Activated naive CD8-positive, alpha-beta T cell treated with anti-CD3 and anti-CD28 coated beads, Interleukin-2, amount 50 U/mL, for 24 hours (primary cell): ENCODE results near the gene TEDC2.

Experiments used
- ATAC-seq: fragments of 150-1000 bp; cut with Tn5 transposase; one replicate; pipeline ENCODE4 v1.10.0; 2021
- DNase-seq: peaks from one replicate; pipeline ENCODE4 v3.0.0; 2021
- H3K27ac Mint-ChIP-seq: one replicate; pipeline ENCODE4 v1.8.0; 2021; ENCODE audit warnings: mild to moderate bottlenecking, mixed read lengths
- H3K27me3 Mint-ChIP-seq: one replicate; pipeline ENCODE4 v1.8.0; 2021; ENCODE audit warnings: mixed read lengths
- H3K36me3 Mint-ChIP-seq: one replicate; pipeline ENCODE4 v1.8.0; 2021; ENCODE audit warnings: low read depth, mixed read lengths
- H3K4me1 Mint-ChIP-seq: one replicate; pipeline ENCODE4 v1.8.0; 2021; ENCODE audit warnings: mixed read lengths
- H3K4me3 Mint-ChIP-seq: one replicate; pipeline ENCODE4 v1.8.0; 2021; ENCODE audit warnings: mild to moderate bottlenecking, moderate library complexity, mixed read lengths
- H3K9me3 Mint-ChIP-seq: one replicate; pipeline ENCODE4 v1.8.0; 2021; ENCODE audit warnings: mixed read lengths

TEDC2 gene

GRCh38 chr16:2485811-2486507 lies 26.1 kb downstream of the TEDC2 start:
- Mint-ChIP-seq H3K4me3 (no peak overlapping the region), H3K27me3 (no peaks in the 10 kb centered on the region), H3K27ac (no peak overlapping the region), H3K4me1 (peaks cover 18% of the 10 kb centered on the region), H3K36me3 (no peaks in the 10 kb centered on the region), H3K9me3 (no peaks in the 10 kb centered on the region)
- ATAC-seq, result no peak
- DNase-seq, result no peak

- ATAC-seq (peak; percentile 94), DNase-seq (peak; percentile 77)
- Mint-ChIP-seq H3K36me3 (no peaks in the 10 kb centered on the region), H3K4me1 (peaks cover 18% of the 10 kb centered on the region), H3K27me3 (no peaks in the 10 kb centered on the region), H3K4me3 (peak overlapping the region; percentile 54), H3K27ac (peak overlapping the region; percentile 46), H3K9me3 (no peaks in the 10 kb centered on the region)
Observed at GRCh38 chr16:2486645-2487516, 27.0 kb downstream of the TEDC2 start.

- Mint-ChIP-seq H3K36me3 (no peaks in the 10 kb centered on the region), H3K4me1 (peaks cover 18% of the 10 kb centered on the region), H3K27ac (peak overlapping the region; percentile 46), H3K27me3 (no peaks in the 10 kb centered on the region), H3K9me3 (no peaks in the 10 kb centered on the region), H3K4me3 (peak overlapping the region; percentile 54)
- no peak for DNase-seq
- no peak for ATAC-seq
Observed at GRCh38 chr16:2487517-2487842, 27.6 kb downstream of the TEDC2 start.

GRCh38 chr16:2487903-2488531 lies 28.1 kb downstream of the TEDC2 start:
- H3K27me3 Mint-ChIP-seq, result no peaks in the 10 kb centered on the region
- H3K4me1 Mint-ChIP-seq, result peaks cover 18% of the 10 kb centered on the region
- H3K4me3 Mint-ChIP-seq, result no peak overlapping the region
- no peaks in the 10 kb centered on the region for H3K36me3 Mint-ChIP-seq
- DNase-seq (no peak), ATAC-seq (no peak)
- no peak overlapping the region for H3K27ac Mint-ChIP-seq
- no peaks in the 10 kb centered on the region for H3K9me3 Mint-ChIP-seq

GRCh38 chr16:2489581-2489980 lies 29.7 kb downstream of the TEDC2 start:
- Mint-ChIP-seq H3K4me3 (no peak overlapping the region), H3K36me3 (no peaks in the 10 kb centered on the region), H3K27me3 (no peaks in the 10 kb centered on the region), H3K4me1 (peaks cover 18% of the 10 kb centered on the region), H3K27ac (no peak overlapping the region), H3K9me3 (no peaks in the 10 kb centered on the region)
- DNase-seq (no peak), ATAC-seq (no peak)

- no peak overlapping the region for H3K27ac Mint-ChIP-seq
- H3K27me3 Mint-ChIP-seq, result no peaks in the 10 kb centered on the region
- no peaks in the 10 kb centered on the region for H3K36me3 Mint-ChIP-seq
- H3K9me3 Mint-ChIP-seq, result no peaks in the 10 kb centered on the region
- ATAC-seq (no peak), DNase-seq (no peak)
- peaks cover 18% of the 10 kb centered on the region for H3K4me1 Mint-ChIP-seq
- H3K4me3 Mint-ChIP-seq, result no peak overlapping the region
Observed at GRCh38 chr16:2490190-2491105, 30.5 kb downstream of the TEDC2 start.

- no peak for DNase-seq
- Mint-ChIP-seq H3K27ac (no peak overlapping the region), H3K4me3 (no peak overlapping the region), H3K27me3 (no peaks in the 10 kb centered on the region), H3K4me1 (peaks cover 10% of the 10 kb centered on the region), H3K36me3 (no peaks in the 10 kb centered on the region), H3K9me3 (no peaks in the 10 kb centered on the region)
- ATAC-seq, result no peak
Observed at GRCh38 chr16:2492292-2492691, 32.4 kb downstream of the TEDC2 start.

- H3K9me3 Mint-ChIP-seq, result no peaks in the 10 kb centered on the region
- H3K27ac Mint-ChIP-seq, result no peak overlapping the region
Observed at GRCh38 chr16:2493605-2494004, 33.7 kb downstream of the TEDC2 start.

GRCh38 chr16:2494616-2495015 lies 34.7 kb downstream of the TEDC2 start:
- DNase-seq (no peak), ATAC-seq (no peak)
- no peaks in the 10 kb centered on the region for H3K27me3 Mint-ChIP-seq
- H3K4me1 Mint-ChIP-seq, result no peaks in the 10 kb centered on the region
- no peaks in the 10 kb centered on the region for H3K9me3 Mint-ChIP-seq
- no peaks in the 10 kb centered on the region for H3K36me3 Mint-ChIP-seq
- H3K4me3 Mint-ChIP-seq, result no peak overlapping the region
- no peak overlapping the region for H3K27ac Mint-ChIP-seq

More at GRCh38 chr16:2493605-2494004, 33.7 kb downstream of the TEDC2 start:
- DNase-seq (no peak), ATAC-seq (no peak)
- no peak overlapping the region for H3K4me3 Mint-ChIP-seq
- no peaks in the 10 kb centered on the region for H3K36me3 Mint-ChIP-seq
- H3K27me3 Mint-ChIP-seq, result no peaks in the 10 kb centered on the region
- H3K4me1 Mint-ChIP-seq, result no peaks in the 10 kb centered on the region

- H3K4me3 Mint-ChIP-seq, result no peak overlapping the region
Observed at GRCh38 chr16:2495041-2495440, 35.1 kb downstream of the TEDC2 start.

GRCh38 chr16:2496223-2497115 lies 36.6 kb downstream of the TEDC2 start:
- DNase-seq (no peak), ATAC-seq (no peak)
- no peaks in the 10 kb centered on the region for H3K36me3 Mint-ChIP-seq
- no peaks in the 10 kb centered on the region for H3K4me1 Mint-ChIP-seq
- no peak overlapping the region for H3K27ac Mint-ChIP-seq
- H3K27me3 Mint-ChIP-seq, result no peaks in the 10 kb centered on the region
- H3K9me3 Mint-ChIP-seq, result no peaks in the 10 kb centered on the region
- no peak overlapping the region for H3K4me3 Mint-ChIP-seq

More at GRCh38 chr16:2495041-2495440, 35.1 kb downstream of the TEDC2 start:
- no peak overlapping the region for H3K27ac Mint-ChIP-seq
- no peak for ATAC-seq
- H3K27me3 Mint-ChIP-seq, result no peaks in the 10 kb centered on the region
- DNase-seq, result no peak
- no peaks in the 10 kb centered on the region for H3K9me3 Mint-ChIP-seq
- no peaks in the 10 kb centered on the region for H3K4me1 Mint-ChIP-seq
- H3K36me3 Mint-ChIP-seq, result no peaks in the 10 kb centered on the region

GRCh38 chr16:2497116-2497630 lies 37.3 kb downstream of the TEDC2 start:
- Mint-ChIP-seq H3K36me3 (no peaks in the 10 kb centered on the region), H3K27me3 (no peaks in the 10 kb centered on the region), H3K27ac (no peak overlapping the region), H3K9me3 (no peaks in the 10 kb centered on the region), H3K4me1 (no peaks in the 10 kb centered on the region), H3K4me3 (no peak overlapping the region)
- ATAC-seq (no peak), DNase-seq (no peak)

- H3K27ac Mint-ChIP-seq, result no peak overlapping the region
- H3K4me3 Mint-ChIP-seq, result no peak overlapping the region
- DNase-seq (no peak), ATAC-seq (no peak)
- H3K9me3 Mint-ChIP-seq, result no peaks in the 10 kb centered on the region
- H3K4me1 Mint-ChIP-seq, result no peaks in the 10 kb centered on the region
- H3K27me3 Mint-ChIP-seq, result no peaks in the 10 kb centered on the region
- no peaks in the 10 kb centered on the region for H3K36me3 Mint-ChIP-seq
Observed at GRCh38 chr16:2497695-2498484, 38.0 kb downstream of the TEDC2 start.
